Gastroesophageal sphincter (tissue), 3 donors: ENCODE data around the gene SPON1.

ENCODE experiments used
- CTCF ChIP-seq, 4 experiments: fragments of 200-600 bp in 2 of 4; fragments of 450-650 bp in 2 of 4; sonication (generic) in 1 of 4; IDR thresholded peaks; one replicate each; pipeline ENCODE4 v1.5.1; 2017 to 2019; ENCODE audit warnings: antibody characterized with exemption in 4 of 4, mild to moderate bottlenecking in 2 of 4, moderate library complexity in 2 of 4
- POLR2A ChIP-seq, 2 donors: fragments of 450-650 bp; IDR thresholded peaks; one replicate each; pipeline ENCODE4 v1.6.1; 2017; ENCODE audit warnings: antibody characterized with exemption in 2 of 2, mild to moderate bottlenecking in 2 of 2, moderate library complexity in 1 of 2

GRCh38 chr11:14308114-14308896 is 345.8 kb downstream of the SPON1 start:
- TF ChIP-seq CTCF (IDR thresholded peaks at IDR 0.05): peak; percentile 25 to 53 (median 52)
- TF ChIP-seq POLR2A (IDR thresholded peaks at IDR 0.05): no peak
